Stimulated activated CD4-positive, alpha-beta T cell treated with anti-CD3 and anti-CD28 coated beads, Interleukin-2, amount 100 ng/mL, for 48 hours (primary cell): Measurements from ENCODE around the gene BCL2A1.
"Not testable (repeated sequence)": the region's sequence is repeated elsewhere in the genome, so short reads cannot be mapped to it uniquely, and the experiment has no call there.

Experiments
- DNase-seq, 2 donors: peaks; one replicate each; pipeline ENCODE4 v3.0.0-alpha.2; 2020

BCL2A1 gene

GRCh38 chr15:79919749-79920511 is 51.1 kb downstream of the BCL2A1 start:
- DNase-seq = no peak

DNA sequence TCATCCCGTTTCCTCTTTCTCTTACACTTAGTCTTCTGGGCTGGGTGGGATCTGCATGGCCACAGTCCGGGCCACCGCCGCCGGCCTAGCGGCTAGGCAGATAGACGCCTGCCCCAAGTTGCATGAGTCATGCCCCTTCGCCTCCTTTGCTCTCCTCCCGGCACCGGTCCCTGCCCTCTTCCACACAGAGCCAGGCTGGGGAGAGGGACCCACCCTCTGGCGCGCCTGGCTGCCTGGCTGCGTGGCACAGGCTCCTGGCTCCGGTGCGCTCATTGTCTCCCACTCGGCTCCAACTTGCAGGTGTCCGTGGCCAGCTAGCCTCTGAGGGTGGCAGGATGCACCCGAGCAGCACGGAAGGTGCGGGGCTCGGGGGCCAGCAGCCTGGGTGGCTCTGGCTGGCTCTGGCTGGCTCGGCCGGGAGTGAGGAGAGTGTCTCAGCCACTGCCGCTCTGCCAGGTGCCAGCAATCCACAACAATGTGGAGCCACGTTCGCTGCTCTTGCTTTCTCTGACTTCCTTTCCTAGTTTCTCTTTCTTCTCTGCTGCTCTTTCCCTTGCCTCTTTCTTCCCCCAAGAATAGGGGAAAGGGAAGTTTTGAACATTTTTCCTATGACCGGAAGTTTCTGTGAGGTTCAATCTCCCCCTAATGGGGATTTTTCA is 51.8 kb downstream of the BCL2A1 start:
- no peak for DNase-seq

DNA sequence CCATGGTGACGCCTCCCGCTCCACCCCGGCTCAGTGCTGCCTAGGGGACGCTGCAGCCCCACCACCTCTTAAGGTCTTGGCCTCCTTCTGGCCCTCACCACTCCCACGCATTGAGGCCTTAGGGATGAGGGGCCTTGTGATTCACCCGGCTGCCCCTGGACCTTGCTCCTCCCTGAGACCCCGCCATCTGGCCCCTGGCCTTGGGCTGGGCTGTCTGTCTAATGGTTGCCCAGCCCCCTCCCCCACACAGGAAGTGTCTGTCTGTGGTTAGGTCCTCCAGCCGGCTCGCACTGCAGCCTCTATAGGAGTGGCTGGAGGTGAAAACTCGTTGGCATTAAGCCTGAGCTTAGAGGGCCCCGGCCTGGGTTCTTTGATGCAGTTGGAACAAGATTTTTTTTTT is 52.7 kb downstream of the BCL2A1 start:
- no peak for DNase-seq

DNA sequence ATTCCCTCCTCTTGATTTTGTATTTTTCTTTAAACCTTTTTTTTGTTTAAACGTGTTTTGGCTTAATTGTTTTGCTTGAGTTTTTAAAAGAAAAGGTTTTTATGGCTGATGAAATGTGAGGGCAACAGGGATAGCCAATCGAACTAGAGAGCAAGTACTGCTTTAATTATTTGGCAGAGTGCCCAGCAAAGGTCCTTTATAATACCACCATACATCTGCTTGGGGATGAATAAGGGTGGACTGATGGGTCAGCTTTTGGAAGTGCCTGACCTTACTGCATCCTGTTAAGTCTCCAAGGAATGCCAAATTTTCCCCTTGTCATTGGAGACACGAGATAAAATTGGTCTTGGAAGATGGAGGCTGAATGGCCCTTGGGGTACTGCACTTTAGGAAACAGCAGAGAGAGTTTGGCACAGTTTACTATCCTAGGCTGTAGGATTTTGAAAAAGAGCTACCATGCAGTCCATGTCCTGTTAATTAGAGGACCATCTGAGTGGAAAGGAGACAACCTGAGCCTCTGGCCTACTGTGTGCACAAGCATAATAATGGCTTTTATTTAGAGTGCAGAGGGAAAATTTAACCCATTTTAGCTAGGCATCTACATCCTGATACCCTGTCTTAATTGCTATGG is 54.4 kb downstream of the BCL2A1 start:
- DNase-seq = no peak

DNA sequence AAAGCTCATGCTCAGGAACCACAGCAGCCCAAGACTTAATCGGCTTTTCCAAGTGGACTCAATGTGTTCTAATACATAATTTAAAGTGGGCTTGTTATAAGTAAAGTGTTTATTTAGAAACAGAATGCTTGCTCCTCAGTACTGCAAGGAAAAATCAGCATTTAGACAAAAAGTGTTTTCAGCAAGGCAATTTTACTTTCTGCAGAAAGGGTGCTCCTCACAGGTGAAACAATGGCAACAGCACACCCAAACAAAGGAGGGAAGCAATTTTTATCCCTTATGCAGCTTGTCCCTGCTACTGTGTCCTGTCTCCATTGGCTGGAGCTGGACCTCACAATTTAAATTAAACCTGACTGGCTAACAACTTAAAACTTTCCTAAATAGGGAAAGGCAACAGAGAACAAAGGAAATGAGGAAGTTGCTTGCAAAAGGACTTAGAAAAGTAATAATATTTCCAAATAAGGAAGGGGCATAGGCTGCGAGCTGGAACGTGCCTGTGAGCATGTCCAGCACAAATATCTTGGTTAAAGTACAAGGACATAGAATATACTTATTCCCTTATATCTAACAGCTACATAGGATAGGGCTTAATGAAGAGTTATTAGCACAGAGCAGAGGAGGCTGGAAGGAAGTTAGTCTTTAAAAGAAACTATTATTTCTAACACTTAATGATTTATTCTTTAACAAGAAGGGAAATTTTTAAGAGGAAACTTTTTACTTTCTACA is 55.1 kb downstream of the BCL2A1 start:
- DNase-seq = not testable (repeated sequence)

DNA sequence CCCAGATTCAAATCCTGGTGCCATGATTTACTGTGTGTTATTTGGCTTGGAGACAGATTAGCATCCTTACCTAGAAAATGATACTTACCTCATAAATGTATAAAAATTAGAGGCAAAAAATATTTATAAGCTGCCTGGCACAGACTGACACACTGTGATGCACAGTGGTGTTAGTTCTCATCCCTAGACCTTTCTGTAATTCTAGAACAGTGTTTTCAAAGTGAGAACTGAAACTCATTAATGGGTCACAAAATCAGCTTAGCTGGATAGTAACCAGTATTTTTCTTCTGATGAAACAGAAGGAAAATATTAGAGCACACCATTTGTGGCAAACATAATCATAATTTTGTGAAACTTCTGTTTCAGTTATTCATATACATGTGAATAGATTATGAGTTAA is 56.3 kb downstream of the BCL2A1 start:
- DNase-seq = no peak
